Suprapubic skin (tissue), 3 donors: ENCODE results near the gene FRYL.

ENCODE experiments used
- POLR2A ChIP-seq, 2 donors: fragments of 450-650 bp; IDR thresholded peaks; one replicate each; pipeline ENCODE4 v1.6.1; 2017; ENCODE audit warnings: antibody characterized with exemption in 2 of 2, mild to moderate bottlenecking in 2 of 2, moderate library complexity in 2 of 2
- TF ChIP-seq, protein P1 (sequence below), 2 donors: fragments of 200-600 bp in 1 of 2; fragments of 450-650 bp in 1 of 2; sonication (generic) in 1 of 2; IDR thresholded peaks; one replicate each; pipeline ENCODE4 v1.5.1; 2016 to 2019; ENCODE audit warnings: antibody characterized with exemption in 2 of 2, mild to moderate bottlenecking in 1 of 2, moderate library complexity in 1 of 2

DNA sequence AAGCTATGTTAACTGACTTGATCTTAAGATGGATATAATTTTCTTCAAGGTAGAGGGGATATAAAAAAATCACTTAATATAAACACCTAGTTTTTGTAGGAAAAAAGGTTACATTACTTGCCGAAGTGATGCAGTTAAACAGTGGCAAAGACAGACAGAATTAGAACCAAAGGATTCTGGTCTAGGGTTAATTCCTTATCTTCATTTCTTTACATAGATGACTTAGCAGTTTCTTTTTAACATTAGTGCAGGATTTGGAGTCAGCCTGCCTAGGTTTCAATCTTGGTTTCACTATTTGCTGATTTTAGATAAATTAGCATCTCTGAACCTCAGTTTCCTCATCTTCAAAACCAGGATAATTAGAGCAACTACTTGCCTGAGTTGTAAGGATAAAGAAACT is 275.7 kb downstream of the FRYL start:
- TF ChIP-seq POLR2A (IDR thresholded peaks at IDR 0.05): no peak
- TF ChIP-seq, protein P1, sequence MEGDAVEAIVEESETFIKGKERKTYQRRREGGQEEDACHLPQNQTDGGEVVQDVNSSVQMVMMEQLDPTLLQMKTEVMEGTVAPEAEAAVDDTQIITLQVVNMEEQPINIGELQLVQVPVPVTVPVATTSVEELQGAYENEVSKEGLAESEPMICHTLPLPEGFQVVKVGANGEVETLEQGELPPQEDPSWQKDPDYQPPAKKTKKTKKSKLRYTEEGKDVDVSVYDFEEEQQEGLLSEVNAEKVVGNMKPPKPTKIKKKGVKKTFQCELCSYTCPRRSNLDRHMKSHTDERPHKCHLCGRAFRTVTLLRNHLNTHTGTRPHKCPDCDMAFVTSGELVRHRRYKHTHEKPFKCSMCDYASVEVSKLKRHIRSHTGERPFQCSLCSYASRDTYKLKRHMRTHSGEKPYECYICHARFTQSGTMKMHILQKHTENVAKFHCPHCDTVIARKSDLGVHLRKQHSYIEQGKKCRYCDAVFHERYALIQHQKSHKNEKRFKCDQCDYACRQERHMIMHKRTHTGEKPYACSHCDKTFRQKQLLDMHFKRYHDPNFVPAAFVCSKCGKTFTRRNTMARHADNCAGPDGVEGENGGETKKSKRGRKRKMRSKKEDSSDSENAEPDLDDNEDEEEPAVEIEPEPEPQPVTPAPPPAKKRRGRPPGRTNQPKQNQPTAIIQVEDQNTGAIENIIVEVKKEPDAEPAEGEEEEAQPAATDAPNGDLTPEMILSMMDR (IDR thresholded peaks at IDR 0.05): no peak
